Neural cell (in vitro differentiated cells): ENCODE data around the gene ORC1. TPM values are rescaled to one million over a fixed set of nuclear protein-coding genes. Genes with fewer than 3 reads are reported as not detected.
"Not testable (repeated sequence)": the region's sequence is repeated elsewhere in the genome, so short reads cannot be mapped to it uniquely, and the experiment has no call there.

Source experiments
- H2AFZ ChIP-seq: fragments of 200-600, 300-800 bp; sonication (generic), shearing (Covaris generic); 2 replicates; pipeline ENCODE4 v1.6.0; 2014; ENCODE audit warnings: low read depth, mild to moderate bottlenecking, antibody characterized with exemption, low read length, moderate library complexity
- H3F3A ChIP-seq: fragments of 200-600 bp; shearing (Covaris generic); 2 replicates; pipeline ENCODE4 v1.6.1; 2016; ENCODE audit warnings: mild to moderate bottlenecking, moderate library complexity, mixed read lengths, antibody characterized with exemption, low read length; ENCODE audit not compliant: insufficient read depth, poor library complexity, severe bottlenecking
- H3K27ac ChIP-seq: fragments of 200-600, 300-800 bp; sonication (generic), shearing (Covaris generic); 2 replicates; pipeline ENCODE4 v1.5.1; 2014; ENCODE audit warnings: mild to moderate bottlenecking, low read length, moderate library complexity
- H3K27me3 ChIP-seq: fragments of 300-800, 200-600 bp; sonication (generic), shearing (Covaris generic); 2 replicates; pipeline ENCODE4 v1.6.0; 2014; ENCODE audit warnings: mild to moderate bottlenecking, low read depth, low read length, moderate library complexity; ENCODE audit not compliant: insufficient read depth
- H3K36me3 ChIP-seq: fragments of 300-800, 200-600 bp; sonication (generic), shearing (Covaris generic); 2 replicates; pipeline ENCODE4 v1.5.1; 2014; ENCODE audit warnings: mild to moderate bottlenecking, antibody characterized with exemption, low read length, moderate library complexity; ENCODE audit not compliant: insufficient read depth
- H3K4me2 ChIP-seq: fragments of 300-800, 200-600 bp; sonication (generic), shearing (Covaris generic); 2 replicates; pipeline ENCODE4 v1.6.0; 2014; ENCODE audit warnings: mild to moderate bottlenecking, low read length
- H3K4me3 ChIP-seq: fragments of 300-800, 200-600 bp; sonication (generic), shearing (Covaris generic); 2 replicates; pipeline ENCODE4 v1.5.1; 2014; ENCODE audit warnings: mild to moderate bottlenecking, low read length, moderate library complexity
- H3K79me2 ChIP-seq: fragments of 200-600 bp; shearing (Covaris generic); replicated peaks from 2 replicates; pipeline ENCODE4 v1.6.0; 2014; ENCODE audit warnings: mild to moderate bottlenecking, low read length, moderate library complexity; ENCODE audit not compliant: insufficient read depth
- H3K9ac ChIP-seq: fragments of 300-800, 200-600 bp; sonication (generic), shearing (Covaris generic); 2 replicates; pipeline ENCODE4 v1.6.1; 2016; ENCODE audit warnings: mild to moderate bottlenecking, low read length, mixed read lengths
- H3K9me2 ChIP-seq: fragments of 200-600 bp; shearing (Covaris generic); 2 replicates; pipeline ENCODE4 v1.6.1; 2016; ENCODE audit warnings: mild to moderate bottlenecking, low read length, mixed read lengths; ENCODE audit not compliant: insufficient read depth
- H3K9me3 ChIP-seq: fragments of 200-600, 300-800 bp; sonication (generic), shearing (Covaris generic); 2 replicates; pipeline ENCODE4 v1.6.1; 2016; ENCODE audit warnings: mild to moderate bottlenecking, mixed run types, low read length, moderate library complexity, mixed read lengths
- H4K20me1 ChIP-seq: fragments of 200-600 bp; shearing (Covaris generic); 2 replicates; pipeline ENCODE4 v1.6.1; 2016; ENCODE audit warnings: mild to moderate bottlenecking, mixed run types; ENCODE audit not compliant: insufficient read depth
- CTCF ChIP-seq: fragments of 450-650 bp; IDR thresholded peaks from 2 replicates; pipeline ENCODE4 v1.5.1; 2014; ENCODE audit warnings: antibody characterized with exemption, mild to moderate bottlenecking, moderate library complexity; ENCODE audit not compliant: poor library complexity, severe bottlenecking
- EP300 ChIP-seq: fragments of 450-650 bp; conservative IDR thresholded peaks from 2 replicates; pipeline ENCODE4 v1.6.1; 2014; ENCODE audit warnings: antibody characterized with exemption, mild to moderate bottlenecking, moderate library complexity; ENCODE audit not compliant: poor library complexity, severe bottlenecking
- EZH2 ChIP-seq: fragments of 200-600, 300-800 bp; shearing (Covaris generic), sonication (generic); IDR thresholded peaks from 2 replicates; pipeline ENCODE4 v1.6.1; 2014; ENCODE audit warnings: antibody characterized with exemption, low read length, borderline replicate concordance, mild to moderate bottlenecking; ENCODE audit not compliant: insufficient read depth, poor library complexity, severe bottlenecking
- MXI1 ChIP-seq: fragments of 450-650 bp; conservative IDR thresholded peaks from 2 replicates; pipeline ENCODE4 v1.6.1; 2014; ENCODE audit warnings: antibody characterized with exemption, mild to moderate bottlenecking; ENCODE audit not compliant: poor library complexity, severe bottlenecking
- POLR2AphosphoS5 ChIP-seq: IDR thresholded peaks from 2 replicates; pipeline ENCODE4 v1.6.1; 2012
- RAD21 ChIP-seq: fragments of 450-650 bp; conservative IDR thresholded peaks from 2 replicates; pipeline ENCODE4 v1.6.1; 2014; ENCODE audit warnings: antibody characterized with exemption, mild to moderate bottlenecking, moderate library complexity
- SMC3 ChIP-seq: fragments of 450-650 bp; conservative IDR thresholded peaks from 2 replicates; pipeline ENCODE4 v1.6.1; 2014; ENCODE audit warnings: antibody characterized with exemption, mild to moderate bottlenecking, moderate library complexity; ENCODE audit not compliant: poor library complexity
- TAF1 ChIP-seq: IDR thresholded peaks from 2 replicates; pipeline ENCODE4 v1.6.1; 2012; ENCODE audit warnings: low read depth
- polyA plus RNA-seq: library from polyadenylated mRNA; depleted of rRNA; stranded (reverse); fragments of >200 nt; gene quantifications from 2 replicates; pipeline ENCODE4 v1.2.3, GENCODE V29; 2014
- TF ChIP-seq, protein P1 (sequence below): IDR thresholded peaks from 2 replicates; pipeline ENCODE4 v1.6.1; 2012; ENCODE audit warnings: borderline replicate concordance

ORC1 gene
- polyA plus RNA-seq, 1 donor from 2014 or later: 0.64 TPM

- Histone ChIP-seq H3K27ac (no peak overlapping the region), H3K9me2 (no peaks in the 10 kb centered on the region), H3K4me3 (no peak overlapping the region), H3K9ac (no peak overlapping the region), H4K20me1 (no peaks in the 10 kb centered on the region), H3K9me3 (no peaks in the 10 kb centered on the region), H3K27me3 (no peaks in the 10 kb centered on the region), H3F3A (no peaks in the 10 kb centered on the region), H3K79me2 (no peaks in the 10 kb centered on the region), H2AFZ (no peak overlapping the region), H3K36me3 (no peaks in the 10 kb centered on the region), H3K4me2 (no peak overlapping the region)
- TF ChIP-seq RAD21 (no peak), EZH2 (no peak), MXI1 (no peak), TAF1 (no peak), EP300 (no peak), CTCF (no peak), SMC3 (no peak), POLR2AphosphoS5 (no peak)
- TF ChIP-seq, protein P1, sequence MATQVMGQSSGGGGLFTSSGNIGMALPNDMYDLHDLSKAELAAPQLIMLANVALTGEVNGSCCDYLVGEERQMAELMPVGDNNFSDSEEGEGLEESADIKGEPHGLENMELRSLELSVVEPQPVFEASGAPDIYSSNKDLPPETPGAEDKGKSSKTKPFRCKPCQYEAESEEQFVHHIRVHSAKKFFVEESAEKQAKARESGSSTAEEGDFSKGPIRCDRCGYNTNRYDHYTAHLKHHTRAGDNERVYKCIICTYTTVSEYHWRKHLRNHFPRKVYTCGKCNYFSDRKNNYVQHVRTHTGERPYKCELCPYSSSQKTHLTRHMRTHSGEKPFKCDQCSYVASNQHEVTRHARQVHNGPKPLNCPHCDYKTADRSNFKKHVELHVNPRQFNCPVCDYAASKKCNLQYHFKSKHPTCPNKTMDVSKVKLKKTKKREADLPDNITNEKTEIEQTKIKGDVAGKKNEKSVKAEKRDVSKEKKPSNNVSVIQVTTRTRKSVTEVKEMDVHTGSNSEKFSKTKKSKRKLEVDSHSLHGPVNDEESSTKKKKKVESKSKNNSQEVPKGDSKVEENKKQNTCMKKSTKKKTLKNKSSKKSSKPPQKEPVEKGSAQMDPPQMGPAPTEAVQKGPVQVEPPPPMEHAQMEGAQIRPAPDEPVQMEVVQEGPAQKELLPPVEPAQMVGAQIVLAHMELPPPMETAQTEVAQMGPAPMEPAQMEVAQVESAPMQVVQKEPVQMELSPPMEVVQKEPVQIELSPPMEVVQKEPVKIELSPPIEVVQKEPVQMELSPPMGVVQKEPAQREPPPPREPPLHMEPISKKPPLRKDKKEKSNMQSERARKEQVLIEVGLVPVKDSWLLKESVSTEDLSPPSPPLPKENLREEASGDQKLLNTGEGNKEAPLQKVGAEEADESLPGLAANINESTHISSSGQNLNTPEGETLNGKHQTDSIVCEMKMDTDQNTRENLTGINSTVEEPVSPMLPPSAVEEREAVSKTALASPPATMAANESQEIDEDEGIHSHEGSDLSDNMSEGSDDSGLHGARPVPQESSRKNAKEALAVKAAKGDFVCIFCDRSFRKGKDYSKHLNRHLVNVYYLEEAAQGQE: no peak
Measured at GRCh38 chr1:52385376-52385775, 18.8 kb downstream of the ORC1 start.

DNA sequence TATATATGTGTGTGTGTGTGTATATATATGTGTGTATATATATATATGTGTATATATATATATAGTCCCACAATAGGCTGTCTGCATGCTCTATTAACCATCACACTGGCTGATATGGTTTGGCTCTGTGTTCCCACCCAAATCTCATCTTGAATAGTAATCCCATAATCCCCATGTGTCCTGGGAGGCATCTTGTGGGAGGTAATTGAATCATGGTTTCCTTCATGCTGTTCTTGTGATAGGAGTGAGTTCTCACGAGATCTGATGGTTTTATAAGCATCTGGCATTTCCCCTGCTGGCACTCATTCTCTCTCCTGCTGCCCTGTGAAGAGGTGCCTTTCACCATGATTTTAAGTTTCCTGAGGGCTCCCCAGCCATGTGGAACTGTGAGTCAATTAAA is 34.4 kb downstream of the ORC1 start:
- H3K27me3 ChIP-seq, H3F3A ChIP-seq, H3K36me3 ChIP-seq: not testable (repeated sequence)

More for the DNA sequence above, 34.4 kb downstream of the ORC1 start:
- H3K9me2 ChIP-seq, H4K20me1 ChIP-seq, H3K4me3 ChIP-seq, H3K27ac ChIP-seq, H3K4me2 ChIP-seq, H3K9me3 ChIP-seq, H3K79me2 ChIP-seq, H3K9ac ChIP-seq, H2AFZ ChIP-seq: not testable (repeated sequence)
